Measurements from ENCODE around the gene IL10.
"Not testable (repeated sequence)": the region's sequence is repeated elsewhere in the genome, so short reads cannot be mapped to it uniquely, and the experiment has no call there.

The IL10 gene

DNA sequence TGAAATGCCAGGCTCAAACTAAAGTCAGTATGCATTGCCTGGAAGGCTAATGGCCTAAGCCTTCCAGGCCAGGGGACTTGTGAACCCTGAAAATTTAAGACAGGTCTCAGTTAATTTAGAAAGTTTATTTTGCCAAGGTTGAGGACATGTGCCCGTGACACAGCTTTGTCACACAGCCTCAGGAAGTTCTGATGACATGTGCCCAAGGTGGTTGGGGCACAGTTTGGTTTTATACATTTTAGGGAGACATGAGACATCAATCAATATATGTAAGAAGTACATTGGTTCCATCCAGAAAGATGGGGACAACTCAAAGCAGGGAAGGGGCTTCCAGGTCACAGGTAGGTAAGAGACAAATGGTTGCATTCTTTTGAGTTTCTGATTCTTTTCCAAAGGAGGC is 6.5 kb downstream of the IL10 start:
- not testable (repeated sequence) for DNase-seq (ENCODE audit: low read depth)

DNA sequence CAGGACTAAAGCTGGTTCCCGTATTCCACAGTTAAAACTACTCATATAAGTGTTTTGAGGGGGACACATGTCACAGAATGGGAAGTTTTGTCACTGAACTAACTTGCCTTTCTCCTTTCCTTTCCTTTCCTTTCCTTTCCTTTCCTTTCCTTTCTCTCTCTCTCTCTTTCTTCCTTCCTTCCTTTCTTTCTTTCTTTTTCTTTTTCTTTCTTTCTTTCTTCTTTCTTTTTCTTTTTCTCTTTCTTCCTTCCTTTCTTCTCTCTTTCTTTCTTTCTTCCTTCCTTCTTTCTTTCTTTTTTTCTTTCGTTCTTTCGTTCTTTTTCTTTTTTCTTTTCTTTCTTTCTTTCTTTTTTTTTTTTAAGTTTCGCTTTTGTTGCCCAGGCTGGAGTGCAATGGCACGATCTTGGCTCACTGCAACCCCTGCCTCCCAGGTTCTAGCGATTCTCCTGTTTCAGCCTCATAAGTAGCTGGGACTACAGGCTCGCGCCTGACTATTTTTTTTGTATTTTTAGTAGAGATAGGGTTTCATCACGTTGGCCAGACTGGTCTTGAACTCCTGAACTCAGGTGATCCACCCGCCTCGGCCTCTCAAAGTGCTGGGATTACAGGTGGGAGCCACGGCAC is 9.4 kb downstream of the IL10 start:
- not testable (repeated sequence) for DNase-seq (ENCODE audit: low read depth)

DNA sequence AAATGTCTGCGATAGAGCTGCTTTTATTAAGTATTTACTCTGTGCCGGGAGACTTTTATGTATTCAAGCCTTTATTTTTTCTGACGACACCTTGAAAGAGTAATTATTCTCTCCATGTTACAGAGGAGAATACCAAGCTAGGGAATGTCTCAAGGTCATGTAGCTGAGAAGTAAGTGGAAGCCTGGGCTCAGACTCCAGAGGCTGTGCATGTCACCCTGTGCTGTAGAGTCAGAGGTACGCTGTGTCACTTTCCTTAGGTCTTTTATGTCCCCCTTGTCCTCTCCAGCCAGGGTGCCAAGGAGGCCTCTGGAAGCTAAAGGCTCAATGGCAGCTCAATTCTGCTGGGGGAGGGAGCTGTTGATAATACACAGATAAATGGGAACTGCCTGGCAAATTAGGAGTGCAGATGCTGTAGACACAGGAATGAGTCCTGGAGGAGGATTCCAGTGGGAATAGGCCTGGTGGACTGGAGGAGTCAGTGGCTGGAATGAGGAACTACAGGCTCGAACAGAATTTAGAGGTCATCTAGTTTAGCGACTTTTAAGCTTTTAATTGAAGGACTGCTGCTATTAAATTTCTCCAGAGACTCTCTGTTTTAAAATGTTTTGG is 11.0 kb downstream of the IL10 start:
- DNase-seq (ENCODE audit: low read depth) = no peak

DNA sequence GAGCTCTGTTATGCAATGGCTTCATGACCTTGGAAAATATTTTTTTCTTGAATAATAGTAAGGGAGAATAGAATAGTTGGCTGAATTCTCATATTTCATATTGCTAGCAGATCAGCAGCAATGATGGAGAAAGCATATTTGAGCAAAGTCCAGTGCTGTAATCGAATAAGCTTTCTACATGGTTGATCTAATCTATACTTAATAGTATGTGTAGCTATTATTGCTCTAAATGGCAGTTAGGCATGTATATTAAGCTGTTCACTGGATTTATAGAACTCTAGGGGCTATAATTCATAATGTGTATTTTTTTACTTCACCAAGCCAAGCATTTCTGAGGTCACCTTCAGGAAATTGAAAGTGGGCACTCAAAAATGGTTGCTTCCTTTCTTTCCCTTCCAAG is 11.7 kb downstream of the IL10 start:
- DNase-seq (ENCODE audit: low read depth) = no peak

DNA sequence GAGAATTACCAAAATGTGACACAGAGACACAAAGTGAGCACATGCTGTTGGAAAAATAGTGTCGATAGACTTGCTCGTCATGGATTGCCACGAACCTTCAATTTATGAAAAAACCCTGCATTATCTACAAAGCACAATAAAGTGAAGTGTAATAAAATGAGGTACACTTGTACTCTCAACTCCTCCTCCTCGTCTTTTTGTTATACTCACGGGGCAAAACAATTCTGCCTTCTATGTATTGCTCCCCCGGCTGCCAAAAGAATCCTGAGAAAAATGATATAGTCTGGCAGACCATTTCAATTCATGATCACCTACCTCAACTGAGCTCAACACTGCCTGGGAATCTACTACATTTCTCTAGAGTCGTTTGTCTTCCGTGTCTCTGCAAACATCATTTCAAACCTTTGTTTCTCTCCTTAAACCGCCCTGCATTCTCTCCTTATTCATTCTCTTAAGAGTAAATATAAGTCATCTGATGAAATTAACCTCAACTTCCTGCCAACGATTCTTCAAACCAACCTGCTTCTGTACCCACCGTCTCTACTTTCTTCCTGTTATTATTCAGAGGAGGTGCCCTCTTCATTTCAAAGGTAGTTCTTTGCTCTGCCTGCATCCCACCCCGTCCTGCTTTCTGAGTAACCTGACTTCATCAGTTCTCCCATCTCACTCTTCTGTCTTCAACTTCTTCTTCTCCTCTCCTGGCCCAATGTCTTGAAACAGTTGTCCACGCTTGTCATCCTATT is 14.6 kb downstream of the IL10 start:
- no peak for DNase-seq (ENCODE audit: low read depth)

DNA sequence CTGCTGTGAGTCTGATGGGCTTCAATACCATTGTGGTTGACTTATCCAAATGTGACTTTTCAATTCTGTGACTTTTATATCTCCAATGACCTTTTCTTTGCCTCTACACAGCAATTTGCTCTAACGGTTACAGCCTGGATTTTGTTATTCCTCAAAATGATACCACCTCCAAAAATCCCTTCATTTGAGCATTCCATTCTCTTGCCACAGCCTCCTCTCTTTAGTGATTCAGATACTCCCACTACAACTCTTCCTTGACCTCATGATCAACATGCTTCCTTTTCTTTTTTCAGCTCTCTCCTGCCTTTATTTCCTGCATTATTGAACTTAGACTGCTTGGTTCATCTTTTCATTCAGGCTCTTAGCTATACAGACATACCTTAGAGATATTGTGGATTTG is 18.3 kb downstream of the IL10 start:
- DNase-seq (ENCODE audit: low read depth) = peak; percentile 36

DNA sequence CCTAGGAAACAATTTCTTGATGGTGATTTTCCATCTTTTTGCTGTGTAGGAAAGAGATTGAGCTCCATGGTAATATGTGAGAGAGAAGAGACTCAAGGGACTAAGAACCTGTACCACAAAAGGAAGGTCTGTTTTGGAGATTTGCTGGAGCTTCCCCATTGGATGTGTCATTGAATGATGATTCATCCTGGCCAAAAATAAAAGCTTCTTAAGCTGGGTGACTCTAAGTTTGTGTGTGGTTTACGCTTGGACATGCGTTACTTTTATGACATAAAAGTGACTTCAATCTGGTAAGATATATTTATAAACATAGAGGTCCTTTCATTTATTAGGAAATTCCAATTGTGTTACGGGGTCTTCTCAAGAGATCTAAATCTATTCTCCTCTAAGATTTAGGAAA is 19.2 kb downstream of the IL10 start:
- DNase-seq (ENCODE audit: low read depth) = no peak

DNA sequence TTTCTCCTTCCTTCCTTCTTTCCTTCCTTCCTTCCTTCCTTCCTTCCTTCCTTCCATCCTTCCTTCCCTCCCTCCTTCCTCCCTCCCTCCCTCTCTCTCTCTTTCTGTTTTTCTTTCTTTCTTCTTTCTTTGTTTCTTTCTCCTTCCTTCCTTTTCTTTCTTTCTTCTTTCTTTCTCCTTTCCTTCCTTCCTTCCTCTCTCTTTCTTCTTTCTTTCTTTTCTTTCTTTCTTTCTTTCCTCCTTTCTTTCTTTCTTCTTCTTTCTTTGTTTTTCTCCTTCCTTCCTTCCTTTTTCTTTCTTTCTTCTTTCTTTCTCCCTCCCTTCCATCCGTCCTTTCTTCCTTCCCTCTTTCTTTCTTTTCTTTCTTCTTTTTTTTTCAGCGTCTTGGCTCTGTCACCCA is 19.8 kb downstream of the IL10 start:
- DNase-seq (ENCODE audit: low read depth) = no peak

DNA sequence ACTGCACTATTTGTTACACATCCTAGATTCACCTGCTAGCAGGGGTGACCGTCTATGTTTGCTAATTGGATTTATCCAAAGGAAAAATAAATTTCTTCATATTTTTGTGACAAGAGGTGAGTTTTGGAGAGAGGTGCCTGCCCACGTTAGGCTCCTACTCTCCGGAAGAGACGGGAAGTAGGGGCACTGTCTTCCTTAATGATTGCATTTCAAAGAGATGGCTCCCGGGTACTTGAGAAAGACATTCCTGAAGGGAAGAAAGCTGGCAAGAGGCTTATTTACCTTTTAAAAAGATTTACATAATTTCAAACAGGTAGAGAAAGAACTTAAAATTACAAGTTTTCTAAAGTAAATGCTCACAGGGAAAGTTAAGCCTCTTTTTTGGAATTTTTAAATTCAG is 20.4 kb downstream of the IL10 start:
- DNase-seq (ENCODE audit: low read depth) = no peak

DNA sequence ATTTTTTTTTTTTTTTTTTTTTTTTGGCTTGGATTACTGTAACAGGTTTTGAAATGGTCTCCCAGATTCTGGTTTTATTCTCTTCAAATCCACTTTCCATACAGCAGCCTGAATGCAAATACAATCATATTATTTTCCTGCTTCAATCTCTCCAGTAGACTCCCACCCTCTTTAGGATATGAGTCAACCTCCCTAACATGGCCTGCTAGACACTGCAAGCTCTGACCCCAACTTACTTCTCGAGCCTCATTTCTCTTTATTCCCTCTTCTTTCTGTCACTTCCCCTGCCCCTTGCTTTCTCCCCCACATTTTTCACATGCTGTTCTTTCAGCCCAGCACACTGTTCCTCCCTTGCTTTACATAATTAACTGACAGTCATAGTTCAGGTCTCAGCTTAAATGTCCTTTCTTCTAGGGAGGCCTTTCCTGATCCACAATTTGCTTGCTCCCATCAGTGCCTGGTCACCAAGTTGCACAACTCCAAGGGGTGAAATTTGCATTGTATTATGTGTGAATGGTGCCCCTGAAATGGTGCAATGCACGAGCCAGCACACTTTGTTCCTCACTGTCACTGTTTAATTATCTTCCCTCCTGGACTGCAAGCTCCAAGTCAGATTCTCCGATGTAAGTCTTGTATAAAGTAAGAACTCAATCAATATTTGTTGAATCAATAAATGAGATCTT is 23.8 kb downstream of the IL10 start:
- DNase-seq (ENCODE audit: low read depth) = no peak

DNA sequence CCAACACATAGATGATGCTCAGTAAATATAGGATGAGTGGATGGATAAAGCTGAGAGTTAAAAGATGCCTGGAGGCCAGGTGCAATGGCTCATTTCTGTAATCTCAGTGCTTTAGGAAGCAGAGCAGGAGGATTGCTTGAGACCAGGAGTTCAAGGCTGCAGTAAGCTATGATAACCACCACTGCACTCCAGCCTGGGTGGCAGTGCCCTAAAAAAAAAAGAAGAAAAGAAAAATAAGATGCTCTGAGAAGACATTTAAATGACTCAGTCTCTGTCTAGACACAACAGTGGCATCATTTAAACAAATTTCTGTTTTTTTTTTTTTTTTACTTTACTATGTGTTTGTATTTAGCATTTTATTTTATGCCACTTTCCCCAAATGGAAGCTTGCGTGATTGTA is 27.0 kb downstream of the IL10 start:
- no peak for DNase-seq (ENCODE audit: low read depth)

DNA sequence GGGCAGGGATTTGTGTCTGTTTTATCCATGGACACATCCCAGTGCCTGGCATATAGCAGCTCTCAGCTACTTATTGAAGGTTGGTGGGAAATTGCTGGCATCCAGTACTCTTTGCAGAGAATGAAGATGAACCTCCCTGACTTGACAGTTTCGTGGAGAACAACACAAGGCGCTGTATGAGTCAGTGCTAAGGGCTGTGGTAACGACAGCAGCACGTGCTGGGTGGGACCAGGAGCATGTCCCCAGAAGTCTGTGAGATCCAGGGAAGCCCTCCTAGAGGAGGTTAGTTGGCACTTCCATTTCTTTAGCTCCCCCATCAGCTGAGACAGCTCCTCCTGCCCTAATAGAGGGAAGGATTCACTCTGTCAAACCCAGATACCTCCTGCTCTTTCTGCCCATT is 27.6 kb downstream of the IL10 start:
- no peak for DNase-seq (ENCODE audit: low read depth)

DNA sequence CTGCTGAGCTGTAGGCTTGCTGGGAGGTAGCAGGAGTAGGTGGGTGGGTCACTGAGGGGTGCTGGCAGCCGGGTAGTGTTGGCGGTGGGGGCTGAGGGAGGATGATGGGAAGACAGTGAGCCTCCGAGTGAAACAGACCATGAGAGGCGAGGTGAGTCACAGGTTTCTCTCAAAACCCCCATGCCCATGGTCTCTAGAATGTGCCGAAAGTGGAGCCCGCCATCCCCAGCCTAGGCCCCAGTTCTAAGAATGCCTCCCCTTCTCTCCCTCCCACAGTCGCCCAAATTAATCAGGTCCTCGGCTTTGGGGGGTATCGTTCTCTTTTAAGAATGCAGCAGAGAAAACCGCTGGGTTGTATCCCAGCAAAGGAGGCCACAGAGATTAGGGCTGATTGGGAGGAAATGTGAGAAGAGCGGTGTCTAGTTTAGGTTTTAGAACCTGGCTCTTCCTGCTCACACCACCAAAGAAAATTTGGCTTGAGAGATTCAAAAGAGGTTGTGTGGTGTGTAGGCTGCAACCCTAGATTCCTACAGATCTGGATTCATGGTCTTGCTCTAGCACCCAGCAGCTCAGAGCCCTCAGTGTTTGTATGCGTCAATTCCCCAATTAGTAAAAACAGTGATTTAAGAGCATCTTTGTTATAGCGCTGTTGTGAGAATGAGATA is 29.4 kb downstream of the IL10 start:
- DNase-seq (ENCODE audit: low read depth) = no peak

DNA sequence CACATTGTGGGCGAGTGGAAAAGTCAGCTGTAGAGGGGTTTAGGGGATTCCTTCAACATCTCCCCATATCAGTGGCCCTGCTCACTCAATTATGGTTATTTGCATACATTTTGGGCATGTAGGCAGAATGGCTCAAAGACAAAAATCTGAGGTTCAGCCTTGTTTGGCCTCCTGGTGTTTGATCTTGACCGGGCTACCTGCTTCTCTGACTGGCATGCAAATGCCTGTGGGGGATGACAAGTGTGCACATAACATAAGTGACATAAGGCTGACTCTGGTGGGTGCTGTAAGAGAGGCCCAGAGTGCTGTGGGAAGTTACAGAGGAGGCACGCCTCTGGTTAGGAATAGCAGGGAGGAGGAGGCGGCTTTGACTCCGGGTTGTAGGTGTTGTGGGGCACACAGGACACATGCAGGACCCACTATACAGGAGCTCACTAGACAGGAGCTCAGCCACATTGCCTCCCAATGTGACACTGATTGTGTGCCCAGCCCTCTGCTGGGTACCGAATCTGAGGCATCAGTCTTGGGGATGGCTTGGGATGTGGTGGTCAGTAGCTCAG is 31.1 kb downstream of the IL10 start:
- DNase-seq (ENCODE audit: low read depth) = no peak

DNA sequence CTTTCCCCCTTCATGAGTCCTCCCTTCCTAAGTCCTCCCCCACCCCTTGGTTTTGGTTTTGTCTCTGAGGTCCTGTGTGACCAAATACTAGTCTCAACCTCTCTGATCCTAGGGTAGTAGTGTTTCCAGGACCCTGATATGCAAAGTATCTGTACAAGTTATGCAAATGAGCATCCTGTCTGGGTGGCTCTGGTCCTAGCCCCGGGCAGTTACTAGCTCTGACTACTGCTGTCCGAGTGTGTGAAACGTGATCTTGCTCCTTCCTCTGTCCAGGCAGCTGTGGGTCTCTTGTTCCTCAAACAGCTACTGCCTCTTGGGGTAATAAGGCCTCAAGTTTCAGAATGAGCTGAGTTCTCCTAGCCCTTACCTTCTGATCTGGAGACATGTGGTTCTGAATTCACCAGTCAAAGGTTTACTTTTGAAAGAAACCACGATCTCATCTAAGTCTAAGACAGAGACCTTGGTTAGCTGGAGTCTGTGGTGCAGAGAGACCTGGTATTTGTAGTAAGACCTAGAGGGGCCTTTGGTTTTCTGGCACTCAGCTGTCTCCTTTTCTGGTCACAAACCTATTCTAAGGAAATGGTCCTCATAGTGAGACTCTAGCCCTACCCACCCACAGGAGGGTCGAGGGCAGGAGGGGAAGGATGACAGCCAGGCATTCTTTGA is 32.8 kb downstream of the IL10 start:
- DNase-seq (ENCODE audit: low read depth) = no peak

DNA sequence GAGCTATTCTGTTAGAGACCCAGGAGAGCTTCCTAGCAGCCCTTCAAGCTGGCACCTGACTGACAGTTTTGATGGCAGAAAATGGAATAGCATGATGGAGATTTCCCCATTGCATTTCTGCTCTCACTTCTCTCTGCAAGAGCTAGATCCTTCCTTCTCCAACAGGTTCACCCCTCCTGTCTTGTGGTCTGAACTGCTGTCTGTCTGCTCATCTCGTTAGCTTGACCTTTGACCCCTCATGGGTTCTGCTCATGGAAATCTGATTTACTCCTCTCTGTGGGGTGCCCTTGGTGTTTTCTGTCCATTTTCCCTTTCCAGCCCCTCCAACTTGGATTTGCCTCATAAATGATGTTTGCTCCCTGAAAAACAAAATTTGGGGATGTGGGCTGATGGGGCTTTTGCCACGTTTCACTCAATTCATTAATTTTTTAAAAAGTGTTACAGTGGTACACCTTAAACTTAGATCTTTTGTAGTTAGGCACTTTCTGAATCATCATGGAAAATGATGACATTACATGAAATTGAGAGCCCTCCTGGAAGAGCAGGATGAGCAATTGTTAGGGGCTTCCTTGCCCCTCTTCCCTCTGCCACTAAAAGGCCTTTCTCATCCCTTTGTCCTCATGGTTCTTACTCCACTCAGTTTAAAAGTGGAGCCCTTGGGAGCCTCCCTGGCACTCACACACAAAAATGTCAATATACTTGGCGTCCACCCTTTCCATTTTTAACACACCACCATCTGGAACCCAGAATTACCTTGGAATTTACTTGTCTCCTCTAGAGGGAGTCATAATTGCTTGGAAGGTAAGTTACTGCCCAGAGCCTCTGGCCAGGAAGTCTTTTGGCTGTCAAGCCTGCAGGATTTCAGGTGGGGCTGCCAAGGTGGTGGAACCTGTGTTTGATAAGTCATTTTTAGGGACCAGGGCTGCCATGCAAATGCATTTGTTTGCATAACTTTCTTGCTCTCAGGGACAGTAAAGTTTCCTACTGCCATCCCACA is 33.6 kb downstream of the IL10 start:
- no peak for DNase-seq (ENCODE audit: low read depth)

DNA sequence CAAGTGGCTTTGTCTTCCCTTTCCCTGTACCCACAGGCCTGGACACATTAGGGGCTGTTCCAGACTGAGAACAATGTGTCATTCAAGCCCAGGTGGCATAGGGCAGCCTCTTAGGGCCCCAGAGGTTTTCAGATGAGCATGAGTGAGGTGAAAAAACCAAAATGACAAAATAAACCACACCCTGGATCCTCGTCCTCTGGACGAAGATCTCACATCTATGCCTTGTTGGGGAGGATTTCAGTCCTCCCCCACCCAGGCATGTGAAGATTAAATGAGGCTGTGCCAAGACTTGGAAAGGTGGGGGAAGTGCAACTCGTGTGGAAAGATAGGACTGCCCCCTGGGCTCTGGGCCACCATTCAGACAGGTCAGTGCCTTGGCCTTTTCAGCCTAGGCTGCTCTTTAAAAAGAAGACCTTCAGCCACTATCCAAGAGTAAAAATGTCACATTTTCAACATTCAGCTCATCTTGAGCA is 34.5 kb downstream of the IL10 start:
- no peak for DNase-seq (ENCODE audit: low read depth)

DNA sequence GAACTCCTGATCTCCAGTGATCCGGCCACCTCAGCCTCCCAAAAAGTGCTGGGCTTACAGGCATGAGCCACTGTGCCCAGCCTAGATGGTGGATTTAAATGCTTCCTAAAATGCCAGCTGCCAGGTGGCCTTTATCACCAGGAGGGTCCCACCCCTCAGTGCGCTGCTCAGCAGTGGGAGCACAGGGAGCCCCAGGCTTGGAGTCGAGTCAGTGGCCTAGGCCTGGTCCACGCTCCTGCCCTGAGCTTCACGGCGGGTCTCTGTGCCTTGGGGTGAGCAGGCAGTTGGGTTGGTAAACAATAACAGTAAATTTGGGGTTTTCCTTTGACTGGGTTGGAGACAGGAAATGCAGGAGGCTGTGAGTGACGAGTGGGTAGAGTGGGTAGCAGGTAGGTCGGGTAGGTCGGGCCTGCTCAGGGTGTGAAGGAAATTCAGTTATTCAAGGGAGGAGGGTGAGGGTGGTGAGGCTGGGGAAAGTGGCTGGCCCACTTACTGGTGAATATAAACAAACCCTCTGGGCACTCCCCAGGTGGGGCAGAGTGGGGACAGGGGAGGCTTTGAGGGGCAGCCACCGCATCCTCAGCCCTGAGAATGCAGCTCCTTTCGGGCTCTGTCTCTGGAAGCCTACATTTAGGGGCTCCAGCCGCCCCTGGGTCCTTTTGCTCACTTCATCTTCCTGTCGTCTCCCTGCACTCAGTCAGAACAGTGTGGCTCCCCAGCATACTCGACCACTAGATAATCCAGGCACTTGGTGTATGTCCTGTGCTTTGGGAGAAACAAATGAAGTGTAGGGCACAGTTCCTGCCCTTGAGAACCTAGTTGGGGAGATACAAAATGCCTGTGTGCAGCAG is 35.2 kb downstream of the IL10 start:
- DNase-seq (ENCODE audit: low read depth) = no peak

DNA sequence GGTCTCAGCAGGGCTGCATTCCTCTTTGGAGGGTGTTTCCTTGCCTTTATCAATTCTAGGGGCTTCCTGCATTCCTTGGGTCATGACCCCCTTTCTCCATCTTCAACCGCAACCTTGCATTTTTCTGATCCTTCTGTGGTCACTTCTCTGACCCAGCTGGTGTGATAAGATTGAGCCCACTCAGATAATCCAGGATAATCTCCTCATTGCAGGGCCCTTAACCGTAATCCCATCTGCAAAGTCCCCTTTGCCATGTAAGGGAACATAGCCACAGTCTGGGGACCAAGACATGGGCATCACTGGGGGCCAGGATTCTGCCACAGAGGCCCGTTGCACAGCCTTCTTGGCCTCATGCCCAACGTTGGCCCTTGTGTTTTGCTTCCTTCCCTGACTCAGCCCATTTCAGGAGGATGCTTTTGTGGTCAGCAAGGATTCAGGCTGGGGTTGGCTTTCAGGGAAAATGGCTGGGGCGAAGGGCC is 36.7 kb downstream of the IL10 start:
- DNase-seq (ENCODE audit: low read depth) = no peak

Data from non-pigmented ciliary epithelial cell (primary cell).